BLaER1 treated with 17β-estradiol and CSF1 and Interleukin-3, amounts not matched to agents 10 nM and 100 nM (cell line): Measurements from ENCODE around the gene F10.

Experiments
- H3K27ac ChIP-seq, 11 experiments: shearing (Covaris generic); formaldehyde crosslinking; 2 replicates each; pipeline ENCODE4 v1.8.1; 2022
- H3K27me3 ChIP-seq, 11 experiments: shearing (Covaris generic); formaldehyde crosslinking; 2 replicates each; pipeline ENCODE4 v1.8.1; 2022
- H3K36me3 ChIP-seq, 11 experiments: shearing (Covaris generic); formaldehyde crosslinking; 2 replicates each; pipeline ENCODE4 v1.8.1; 2022
- H3K4me1 ChIP-seq, 10 experiments: shearing (Covaris generic); formaldehyde crosslinking; 2 replicates each; pipeline ENCODE4 v1.8.1; 2022
- H3K4me2 ChIP-seq, 11 experiments: shearing (Covaris generic); formaldehyde crosslinking; 2 replicates each; pipeline ENCODE4 v1.8.1; 2022
- H3K4me3 ChIP-seq, 10 experiments: shearing (Covaris generic); formaldehyde crosslinking; 2 replicates each; pipeline ENCODE4 v1.8.1; 2022
- H3K9ac ChIP-seq, 11 experiments: shearing (Covaris generic); formaldehyde crosslinking; 2 replicates each; pipeline ENCODE4 v1.8.1; 2022
- H3K9me3 ChIP-seq, 11 experiments: shearing (Covaris generic); formaldehyde crosslinking; replicated peaks in 1 of 11; 2 replicates each; pipeline ENCODE4 v1.8.1; 2022
- H4K20me1 ChIP-seq, 11 experiments: shearing (Covaris generic); formaldehyde crosslinking; 2 replicates each; pipeline ENCODE4 v1.8.1; 2022
- Cebpa-rat ChIP-seq, 11 experiments: shearing (Covaris generic); IDR thresholded peaks; 2 replicates each; pipeline ENCODE4 v1.8.1; 2022

Gene F10

GRCh38 chr13:113084094-113084942 lies 38.3 kb upstream of the F10 start:
- Histone ChIP-seq H3K4me3 (no peak overlapping the region), H3K9me3 (no peaks in the 10 kb centered on the region), H3K36me3 (no peaks in the 10 kb centered on the region), H3K9ac (no peak overlapping the region), H3K4me1 (peaks cover 0 to 7% (median 3%) of the 10 kb centered on the region in 10 experiments; a peak in 15 of 20 replicates), H4K20me1 (peaks cover 0 to 41% (median 0%) of the 10 kb centered on the region in 11 experiments; a peak in 4 of 22 replicates), H3K27ac (no peak overlapping the region), H3K27me3 (peaks cover 0 to 19% (median 0%) of the 10 kb centered on the region in 11 experiments; a peak in 9 of 22 replicates), H3K4me2 (no peak overlapping the region)
- no peak for TF ChIP-seq Cebpa-rat (IDR thresholded peaks at IDR 0.05)

GRCh38 chr13:113084943-113085540 lies 37.6 kb upstream of the F10 start:
- Histone ChIP-seq H3K4me1 (peaks cover 0 to 4% (median 0%) of the 10 kb centered on the region in 10 experiments; a peak in 1 of 20 replicates), H3K4me2 (no peak overlapping the region), H3K27ac (no peak overlapping the region), H4K20me1 (peaks cover 0 to 46% (median 0%) of the 10 kb centered on the region in 11 experiments; a peak in 4 of 22 replicates), H3K36me3 (no peaks in the 10 kb centered on the region), H3K27me3 (peaks cover 0 to 19% (median 0%) of the 10 kb centered on the region in 11 experiments; a peak in 9 of 22 replicates), H3K9me3 (no peaks in the 10 kb centered on the region), H3K9ac (no peak overlapping the region), H3K4me3 (no peak overlapping the region)
- no peak for TF ChIP-seq Cebpa-rat (IDR thresholded peaks at IDR 0.05)

GRCh38 chr13:113086031-113086750 lies 36.4 kb upstream of the F10 start:
- no peak for TF ChIP-seq Cebpa-rat (IDR thresholded peaks at IDR 0.05)

GRCh38 chr13:113086991-113087922 lies 35.3 kb upstream of the F10 start:
- no peak overlapping the region for H3K4me3 ChIP-seq
- H3K27ac ChIP-seq: no peak overlapping the region
- H3K36me3 ChIP-seq: no peaks in the 10 kb centered on the region
- H3K4me2 ChIP-seq: no peak overlapping the region
- peaks cover 0 to 33% (median 0%) of the 10 kb centered on the region in 11 experiments; a peak in 4 of 22 replicates for H4K20me1 ChIP-seq
- no peak for TF ChIP-seq Cebpa-rat (IDR thresholded peaks at IDR 0.05)
- peaks cover 0 to 4% (median 0%) of the 10 kb centered on the region in 10 experiments; a peak in 1 of 20 replicates for H3K4me1 ChIP-seq
- H3K27me3 ChIP-seq: peaks cover 0 to 19% (median 0%) of the 10 kb centered on the region in 11 experiments; a peak in 9 of 22 replicates
- H3K9ac ChIP-seq: no peak overlapping the region
- H3K9me3 ChIP-seq: no peaks in the 10 kb centered on the region

More at GRCh38 chr13:113086031-113086750, 36.4 kb upstream of the F10 start:
- Histone ChIP-seq H3K9me3 (no peaks in the 10 kb centered on the region), H3K36me3 (no peaks in the 10 kb centered on the region), H3K4me3 (no peak overlapping the region), H3K4me2 (no peak overlapping the region), H3K27ac (no peak overlapping the region), H3K27me3 (peaks cover 0 to 19% (median 0%) of the 10 kb centered on the region in 11 experiments; a peak in 9 of 22 replicates), H3K4me1 (peaks cover 0 to 4% (median 0%) of the 10 kb centered on the region in 10 experiments; a peak in 1 of 20 replicates), H4K20me1 (peaks cover 0 to 38% (median 0%) of the 10 kb centered on the region in 11 experiments; a peak in 4 of 22 replicates), H3K9ac (no peak overlapping the region)

- TF ChIP-seq Cebpa-rat (IDR thresholded peaks at IDR 0.05): no peak
- Histone ChIP-seq H3K36me3 (no peaks in the 10 kb centered on the region), H4K20me1 (peaks cover 0 to 25% (median 0%) of the 10 kb centered on the region in 11 experiments; a peak in 4 of 22 replicates), H3K9me3 (no peaks in the 10 kb centered on the region), H3K27ac (no peak overlapping the region), H3K4me3 (no peak overlapping the region), H3K4me1 (peaks cover 0 to 4% (median 0%) of the 10 kb centered on the region in 10 experiments; a peak in 1 of 20 replicates), H3K27me3 (peaks cover 0 to 19% (median 0%) of the 10 kb centered on the region in 11 experiments; a peak in 10 of 22 replicates), H3K9ac (no peak overlapping the region), H3K4me2 (no peak overlapping the region)
Observed at GRCh38 chr13:113087923-113088690, 34.5 kb upstream of the F10 start.

- Histone ChIP-seq H3K4me1 (peaks cover 0 to 4% (median 0%) of the 10 kb centered on the region in 10 experiments; a peak in 1 of 20 replicates), H4K20me1 (peaks cover 0 to 21% (median 0%) of the 10 kb centered on the region in 11 experiments; a peak in 4 of 22 replicates), H3K4me3 (no peak overlapping the region), H3K9ac (no peak overlapping the region), H3K4me2 (no peak overlapping the region), H3K9me3 (no peaks in the 10 kb centered on the region), H3K36me3 (no peaks in the 10 kb centered on the region), H3K27ac (no peak overlapping the region), H3K27me3 (peaks cover 0 to 19% (median 0%) of the 10 kb centered on the region in 11 experiments; a peak in 10 of 22 replicates)
- no peak for TF ChIP-seq Cebpa-rat (IDR thresholded peaks at IDR 0.05)
Observed at GRCh38 chr13:113088691-113089020, 33.9 kb upstream of the F10 start.

GRCh38 chr13:113089693-113090414 lies 32.7 kb upstream of the F10 start:
- H3K36me3 ChIP-seq: no peaks in the 10 kb centered on the region
- TF ChIP-seq Cebpa-rat (IDR thresholded peaks at IDR 0.05): no peak
- H3K4me3 ChIP-seq: no peak overlapping the region
- H3K9ac ChIP-seq: no peak overlapping the region
- H3K4me2 ChIP-seq: no peak overlapping the region
- H3K9me3 ChIP-seq: no peaks in the 10 kb centered on the region
- H4K20me1 ChIP-seq: peaks cover 0 to 23% (median 0%) of the 10 kb centered on the region in 11 experiments; a peak in 3 of 22 replicates
- H3K4me1 ChIP-seq: peaks cover 0 to 4% (median 0%) of the 10 kb centered on the region in 10 experiments; a peak in 1 of 20 replicates
- H3K27ac ChIP-seq: no peak overlapping the region
- peaks cover 0 to 27% (median 0%) of the 10 kb centered on the region in 11 experiments; a peak in 11 of 22 replicates for H3K27me3 ChIP-seq
